Islet of Langerhans (tissue), 1 donor: Measurements from ENCODE around the gene SFTPB.

Source experiments
- FAIRE-seq: peaks from one replicate; lab custom pipeline; 2011; peaks lifted over from hg19 to GRCh38; lab: Jason Lieb, UNC

Gene SFTPB

GRCh38 chr2:85702172-85702571 lies 34.2 kb upstream of the SFTPB start:
- no peak for FAIRE-seq

- no peak for FAIRE-seq
Measured at GRCh38 chr2:85699325-85699724, 31.3 kb upstream of the SFTPB start.

DNA sequence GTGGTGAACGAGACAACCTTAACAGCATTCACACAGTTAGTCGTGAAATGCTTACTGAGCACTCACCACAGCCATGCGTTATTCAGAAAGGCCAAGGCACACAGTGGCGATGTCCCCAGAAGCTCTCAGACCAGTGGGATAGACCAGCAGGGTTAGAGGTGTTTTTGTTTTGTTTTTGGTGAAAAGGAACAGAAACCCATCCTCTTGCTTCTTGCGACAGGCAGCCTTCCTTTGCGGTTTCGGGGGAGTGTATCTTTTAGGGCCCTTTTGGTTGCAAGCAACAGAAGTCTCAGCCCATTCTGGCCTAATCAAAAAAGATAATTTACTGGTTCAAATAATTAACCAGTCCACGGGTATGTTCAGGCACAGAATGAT lies 30.9 kb upstream of the SFTPB start:
- FAIRE-seq: no peak

GRCh38 chr2:85698184-85698879 lies 30.3 kb upstream of the SFTPB start:
- FAIRE-seq: no peak

DNA sequence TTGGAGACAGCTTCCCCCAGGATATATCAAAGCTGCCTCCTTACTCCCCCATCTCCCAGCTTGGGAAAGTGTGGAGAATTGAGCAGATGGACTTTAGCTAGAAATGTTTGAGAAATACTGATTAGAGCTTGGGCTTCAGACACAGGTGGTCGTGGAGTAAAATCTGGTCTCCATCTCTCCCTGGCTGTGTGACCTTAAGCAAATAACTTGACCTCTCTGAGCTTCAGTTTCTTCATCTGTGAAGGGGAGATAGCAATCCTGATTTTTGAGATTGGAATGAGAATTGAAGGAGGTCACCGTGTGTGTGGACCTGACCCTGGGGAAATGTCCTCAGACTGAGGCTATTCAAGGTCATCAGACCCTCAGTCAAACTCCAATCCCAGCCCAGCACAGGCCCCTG lies 29.7 kb upstream of the SFTPB start:
- no peak for FAIRE-seq

- FAIRE-seq: no peak
Measured at GRCh38 chr2:85697096-85697495, 29.1 kb upstream of the SFTPB start.

DNA sequence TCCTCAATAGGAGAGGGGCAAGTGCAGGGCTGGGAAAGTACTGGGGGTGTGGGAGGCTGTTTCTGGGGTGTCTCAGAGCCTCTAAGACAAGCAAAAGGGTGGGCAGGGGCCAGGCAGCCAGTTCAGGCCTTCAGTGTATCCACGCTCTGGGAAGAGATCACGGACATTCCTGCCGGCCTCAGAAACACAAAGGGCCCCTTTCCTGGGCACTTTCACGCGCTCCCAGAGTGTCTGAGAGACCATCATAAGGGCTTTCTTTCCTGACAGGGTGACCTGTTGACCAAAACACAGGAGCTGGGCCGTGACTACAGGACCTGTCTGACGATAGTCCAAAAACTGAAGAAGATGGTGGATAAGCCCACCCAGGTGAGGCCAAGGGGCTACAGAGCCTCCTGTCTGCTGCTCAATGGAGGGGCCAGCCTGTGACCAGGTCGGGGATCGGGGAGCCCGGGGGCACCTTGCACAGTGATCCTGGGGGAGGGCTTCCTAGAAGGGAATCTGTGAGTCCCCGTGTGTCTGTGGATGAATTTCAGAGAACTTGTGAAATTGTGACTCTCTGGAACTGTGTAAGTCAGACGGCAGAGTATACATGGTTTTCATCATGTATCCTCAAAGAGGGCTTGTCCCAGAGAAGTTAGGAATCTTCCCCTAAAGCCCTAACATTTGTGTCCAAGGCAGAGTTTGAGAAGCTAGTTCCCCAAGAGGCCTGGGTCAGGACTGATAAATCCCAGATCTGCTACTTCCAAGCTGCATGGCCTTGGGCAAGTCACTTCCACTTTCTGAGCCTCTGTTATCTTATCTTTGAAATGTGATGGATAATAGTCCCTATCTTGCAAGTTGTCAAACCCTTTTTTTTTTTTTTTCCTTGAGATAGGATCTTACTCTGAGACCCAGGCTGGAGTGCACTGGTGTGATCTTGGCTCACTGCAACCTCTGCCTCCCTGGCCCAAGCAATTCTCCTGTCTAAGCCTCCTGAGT lies 28.0 kb upstream of the SFTPB start:
- no peak for FAIRE-seq

- FAIRE-seq: no peak
Measured at GRCh38 chr2:85695121-85695520, 27.1 kb upstream of the SFTPB start.

DNA sequence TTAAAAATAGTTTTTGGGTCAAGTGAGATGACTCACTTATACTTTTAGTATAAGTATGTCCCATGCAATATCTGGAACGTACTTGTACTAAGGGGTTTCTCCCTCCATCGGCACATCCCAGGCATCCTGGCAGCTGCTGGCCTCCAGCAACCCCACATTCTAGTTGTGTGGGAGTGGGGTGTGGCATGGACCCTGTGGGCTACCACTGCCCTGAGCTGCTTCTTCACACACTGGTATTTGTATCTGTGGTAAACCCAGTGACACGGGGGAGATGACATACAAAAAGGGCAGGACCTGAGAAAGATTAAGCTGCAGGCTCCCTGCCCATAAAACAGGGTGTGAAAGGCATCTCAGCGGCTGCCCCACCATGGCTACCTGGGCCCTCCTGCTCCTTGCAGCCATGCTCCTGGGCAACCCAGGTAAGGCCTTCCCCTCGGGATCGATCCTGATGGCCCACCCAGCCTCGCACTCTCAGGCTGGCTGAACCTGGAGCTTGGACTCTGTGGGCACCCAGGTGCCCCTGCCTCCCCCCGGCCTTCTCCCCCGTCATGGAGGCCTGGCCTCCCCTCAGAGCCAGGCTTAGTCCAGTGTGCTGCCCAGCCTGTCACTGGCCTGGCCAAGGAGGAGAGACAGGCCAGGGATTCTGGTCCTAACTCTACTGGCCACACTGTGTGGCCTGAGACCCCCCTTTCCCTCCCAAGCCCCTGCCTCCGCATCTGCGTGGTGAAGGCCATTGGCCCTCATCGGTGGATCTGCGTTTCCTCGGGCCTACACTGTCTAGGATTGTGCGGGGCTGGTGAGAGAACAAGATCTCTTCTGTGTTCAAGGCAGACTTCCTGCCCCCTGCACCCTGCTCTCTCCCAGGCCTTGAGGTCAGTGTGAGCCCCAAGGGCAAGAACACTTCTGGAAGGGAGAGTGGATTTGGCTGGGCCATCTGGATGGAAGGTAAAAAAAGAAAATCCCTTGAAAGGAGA lies 26.3 kb upstream of the SFTPB start, which contains the start of gene GNLY:
GNLY (plus strand) TSS at position 307 of the 974 bp plus-strand sequence; CDS start at position 368, 61 bp downstream.
- no peak for FAIRE-seq

- FAIRE-seq: no peak
Measured at GRCh38 chr2:85692039-85692645, 24.1 kb upstream of the SFTPB start.

DNA sequence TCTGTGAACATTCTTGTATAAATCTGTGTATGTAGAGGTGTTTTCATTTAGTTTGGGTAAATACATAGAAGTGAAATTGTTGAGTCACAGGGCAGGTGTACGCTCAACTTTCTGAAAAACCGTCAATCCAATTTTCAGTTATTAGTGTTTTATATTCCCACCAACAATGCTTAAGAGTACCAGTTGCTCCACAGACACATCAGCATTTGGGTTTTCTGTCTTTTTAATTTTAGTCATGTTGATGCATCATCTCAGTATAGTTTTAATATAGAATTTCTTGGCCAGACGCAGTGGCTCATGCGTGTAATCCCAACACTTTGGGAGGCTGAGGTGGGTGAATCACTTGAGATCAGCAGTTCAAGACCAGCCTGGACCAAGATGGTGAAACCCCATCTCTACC lies 22.9 kb upstream of the SFTPB start:
- FAIRE-seq: no peak

DNA sequence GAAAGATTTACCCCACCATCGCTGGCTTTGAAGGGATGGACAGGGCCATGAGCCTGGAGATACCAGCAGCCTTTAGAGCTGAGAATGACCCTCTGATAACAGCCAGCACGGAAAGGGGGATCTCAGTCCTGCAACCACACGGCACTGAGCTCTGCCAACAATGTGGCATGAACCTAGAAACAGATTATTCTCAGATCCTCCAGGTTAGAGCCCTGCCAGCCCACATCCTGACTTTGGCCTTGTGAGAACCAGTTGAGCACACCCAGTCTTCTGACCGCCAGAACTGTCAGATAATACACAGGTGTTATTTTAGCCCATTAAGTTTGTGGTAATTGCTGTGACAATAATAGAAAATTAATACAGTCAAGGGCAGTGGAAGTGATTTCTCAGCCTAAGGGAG lies 16.8 kb upstream of the SFTPB start:
- no peak for FAIRE-seq

DNA sequence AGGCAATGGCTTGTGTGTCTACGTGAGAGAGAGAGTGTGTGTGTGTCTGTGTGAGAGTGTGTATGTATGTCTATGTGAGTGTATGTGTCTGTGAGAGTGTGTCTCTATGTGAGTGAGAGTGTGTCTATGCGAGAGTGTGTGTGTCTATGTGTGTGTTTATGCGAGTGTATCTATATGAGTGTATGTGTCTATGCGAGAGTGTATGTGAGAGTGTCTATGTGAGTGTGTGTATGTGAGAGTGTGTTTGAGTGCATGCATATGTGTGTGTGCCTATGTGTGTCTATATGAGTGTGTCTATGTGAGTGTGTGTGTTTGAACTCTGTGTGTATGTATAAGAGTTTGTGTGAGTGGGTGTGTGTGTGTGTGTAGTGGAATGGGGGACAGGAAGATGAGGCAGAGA lies 16.4 kb upstream of the SFTPB start:
- no peak for FAIRE-seq

DNA sequence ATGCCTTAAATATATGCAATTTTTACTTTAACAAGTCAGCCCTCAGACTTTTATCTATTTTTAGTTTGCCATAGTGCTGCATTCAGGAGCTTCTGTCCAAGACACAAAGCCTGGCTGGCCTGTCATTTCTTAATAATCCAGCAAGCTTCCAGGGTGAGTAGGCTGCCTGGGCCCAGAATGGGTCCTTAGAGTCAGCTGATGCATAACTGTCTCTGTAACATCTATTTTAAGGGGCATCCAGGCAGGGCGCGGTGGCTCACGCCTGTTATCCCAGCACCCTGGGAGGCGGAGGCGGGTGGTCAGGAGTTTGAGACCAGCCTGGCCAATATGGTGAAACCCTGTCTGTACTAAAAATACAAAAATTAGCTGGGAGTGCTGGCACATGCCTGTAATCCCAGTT lies 14.4 kb upstream of the SFTPB start:
- FAIRE-seq: no peak

DNA sequence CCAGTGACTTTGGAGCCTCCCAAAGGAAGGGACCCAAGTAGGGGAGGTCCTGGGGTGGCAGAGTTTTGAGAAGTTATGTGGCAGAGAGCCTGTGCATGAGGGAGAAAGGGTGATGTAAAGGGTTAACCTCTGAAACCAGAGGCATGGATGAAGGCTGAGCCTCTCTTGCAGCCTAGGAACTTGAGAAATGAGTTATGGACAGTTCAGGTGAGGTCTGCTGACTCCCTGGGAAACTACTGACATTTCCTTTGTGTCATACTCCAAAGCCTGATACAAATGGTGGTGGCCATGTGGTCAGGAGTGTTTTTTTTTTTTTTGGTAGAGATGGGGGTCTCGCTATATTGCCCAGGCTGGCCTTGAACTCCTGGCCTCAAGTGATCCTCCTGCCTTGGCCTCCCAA lies 13.8 kb upstream of the SFTPB start:
- FAIRE-seq: no peak

GRCh38 chr2:85681372-85681763 lies 13.4 kb upstream of the SFTPB start:
- no peak for FAIRE-seq

DNA sequence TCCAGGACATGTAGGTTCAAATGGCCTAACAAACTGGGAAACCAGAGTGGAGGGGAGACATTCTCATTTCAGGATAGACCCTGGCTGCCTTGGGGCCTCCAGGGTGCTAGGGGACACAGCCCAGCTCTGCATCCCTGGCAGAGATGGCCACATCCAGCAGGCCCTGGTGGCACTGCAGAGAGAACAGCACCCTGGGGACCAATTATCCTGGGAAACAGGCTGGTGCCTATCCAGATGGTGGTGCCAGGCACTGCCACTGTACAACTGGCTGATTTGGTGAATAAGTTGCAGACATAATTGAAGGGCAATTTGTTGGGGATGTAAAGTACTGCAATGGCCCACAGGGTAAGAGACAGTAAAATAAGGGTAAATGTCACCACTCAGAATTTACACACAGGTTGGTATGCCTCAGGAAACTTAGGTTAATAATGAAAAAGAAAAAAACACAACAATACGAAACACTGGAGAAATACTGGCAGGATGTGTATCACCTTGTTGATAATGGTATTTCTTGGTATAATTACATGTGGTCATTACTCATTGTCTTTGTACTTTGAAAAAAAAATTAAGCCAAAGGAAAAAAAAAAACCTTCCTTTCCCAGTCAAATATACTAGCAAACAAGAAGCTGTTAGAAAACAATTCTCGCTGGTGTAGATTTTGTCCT lies 12.8 kb upstream of the SFTPB start:
- no peak for FAIRE-seq

- FAIRE-seq: no peak
Measured at GRCh38 chr2:85678794-85679672, 11.0 kb upstream of the SFTPB start.

DNA sequence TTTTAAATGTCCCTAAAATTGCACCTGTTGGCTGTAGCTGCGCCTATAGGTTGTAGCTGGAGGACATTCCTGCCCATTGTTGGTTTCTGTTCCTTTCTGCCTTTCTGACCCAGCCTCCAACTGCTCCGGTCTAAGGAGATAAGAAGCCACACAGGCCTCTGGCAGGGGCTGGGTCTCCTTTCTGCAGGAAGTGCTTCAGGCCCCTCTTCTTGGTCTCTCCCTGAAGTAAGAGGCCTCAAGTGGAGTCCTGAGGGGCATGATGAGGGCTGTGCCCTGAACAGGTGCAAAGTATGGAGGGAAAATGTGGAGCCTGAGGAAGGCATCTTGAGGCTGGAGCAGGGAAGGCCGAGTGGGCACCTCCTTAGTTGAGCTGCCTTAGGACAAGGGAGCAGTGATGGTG lies 10.4 kb upstream of the SFTPB start:
- FAIRE-seq: no peak

- no peak for FAIRE-seq
Measured at GRCh38 chr2:85675866-85676548, 8.0 kb upstream of the SFTPB start.
